Muscle of leg (tissue), 11 donors: Measurements from ENCODE around the gene NELFB. TPM values are rescaled to one million over a fixed set of nuclear protein-coding genes. Genes with fewer than 3 reads are reported as not detected.

ENCODE experiments used
- DNase-seq: peaks from one replicate; pipeline ENCODE4 v3.0.0; 2013
- H3K27ac ChIP-seq: one replicate; pipeline ENCODE4 v1.5.1; 2013; ENCODE audit warnings: mild to moderate bottlenecking, low read length, control low read depth
- H3K27me3 ChIP-seq: one replicate; pipeline ENCODE4 v1.6.1; 2013; ENCODE audit warnings: low read length; ENCODE audit not compliant: control insufficient read depth, insufficient read depth
- H3K36me3 ChIP-seq: one replicate; pipeline ENCODE4 v1.6.1; 2013; ENCODE audit warnings: low read length; ENCODE audit not compliant: control insufficient read depth, insufficient read depth
- H3K4me1 ChIP-seq: one replicate; pipeline ENCODE4 v1.6.1; 2013; ENCODE audit warnings: low read length; ENCODE audit not compliant: control insufficient read depth, insufficient read depth
- H3K4me3 ChIP-seq: one replicate; pipeline ENCODE4 v1.5.1; 2013; ENCODE audit warnings: low read length, control low read depth
- H3K9me3 ChIP-seq: replicated peaks from 2 replicates; pipeline ENCODE4 v1.6.1; 2013; ENCODE audit warnings: low read depth, low read length; ENCODE audit not compliant: control insufficient read depth
- WGBS: methylation state at CpG from one replicate; pipeline ENCODE4 v1.1.5; 2013; ENCODE audit warnings: missing lambda C conversion rate; ENCODE audit not compliant: insufficient coverage; 5-methylcytosine and 5-hydroxymethylcytosine counted together
- polyA plus RNA-seq, 8 donors: library from polyadenylated mRNA; unstranded; fragments of 120-200 nt; gene quantifications; one replicate each; pipeline versions ENCODE4 v1.2.1 to v1.2.3, GENCODE V29; 2013; ENCODE audit warnings: inconsistent platforms in 1 of 8, low replicate concordance in 1 of 8; ENCODE audit not compliant: insufficient read length in 8 of 8, insufficient read depth in 1 of 8
- total RNA-seq: library from RNA; stranded (reverse); fragments of 120-200 nt; gene quantifications from one replicate; pipeline ENCODE4 v1.2.4, GENCODE V29; 2013

Gene NELFB
- total and polyA plus RNA-seq, 9 donors = 25.9 to 57.6 (median 52.7) TPM

DNA sequence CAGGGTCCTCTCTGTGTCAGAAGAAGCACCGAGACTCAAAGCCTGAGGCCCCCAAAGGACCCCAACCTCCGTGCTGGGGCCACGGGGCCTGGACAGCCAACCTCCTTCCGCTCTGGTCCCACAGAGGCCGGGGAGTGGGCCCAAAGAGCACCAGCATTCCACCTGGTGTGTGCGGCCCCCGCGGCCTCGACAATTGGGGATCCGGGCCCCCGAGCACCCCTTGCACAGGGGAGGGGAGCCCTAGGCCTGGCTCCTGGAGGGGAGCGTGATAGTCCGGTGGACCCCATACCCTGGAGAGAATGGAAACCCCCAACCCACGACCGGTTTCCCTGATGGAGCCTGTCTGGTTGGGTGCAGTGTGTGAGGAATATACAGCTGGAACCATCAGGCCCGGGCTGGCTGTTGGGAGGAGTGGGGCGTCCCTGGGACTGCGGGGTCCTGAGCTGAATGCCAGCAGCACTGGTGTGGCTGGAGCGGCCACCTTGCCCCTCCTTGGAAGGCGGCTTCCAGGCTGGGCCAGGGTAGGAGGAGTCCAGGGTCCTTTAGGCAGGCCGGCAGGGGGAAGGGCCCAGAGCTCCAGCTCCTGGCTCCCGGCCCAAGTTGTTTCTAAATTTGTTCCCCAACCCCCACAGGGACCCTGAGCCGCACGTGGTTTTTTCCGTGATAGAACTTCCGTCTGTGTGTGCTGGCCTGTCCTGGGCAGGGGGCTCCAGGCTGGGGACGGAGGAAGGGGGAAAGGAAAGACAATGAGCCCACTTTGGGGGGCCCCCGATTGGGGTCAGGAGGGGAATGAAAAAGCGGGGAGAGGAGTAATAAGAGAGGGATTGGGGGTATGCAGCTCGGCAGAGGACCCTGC is 21.6 kb downstream of the NELFB start:
- Histone ChIP-seq H3K27me3 (peaks cover 45% of the 10 kb centered on the region), H3K4me3 (peak overlapping the region; percentile 33), H3K4me1 (peaks cover 52% of the 10 kb centered on the region), H3K27ac (peak overlapping the region; percentile 94), H3K36me3 (peaks cover 19% of the 10 kb centered on the region), H3K9me3 (no peaks in the 10 kb centered on the region)
- DNase-seq = peak; percentile 95
- WGBS = 26% methylated on average over 15 of the region's 30 CpGs

GRCh38 chr9:137277329-137278041 is 22.4 kb downstream of the NELFB start, which contains the start of gene TOR4A:
Gene TOR4A (plus strand): TSS chr9:137277726. CDS start chr9:137278690, 964 bp downstream.
- peak; percentile 86 for DNase-seq
- Histone ChIP-seq H3K27me3 (peaks cover 48% of the 10 kb centered on the region), H3K4me1 (peaks cover 58% of the 10 kb centered on the region), H3K9me3 (no peaks in the 10 kb centered on the region), H3K36me3 (peaks cover 11% of the 10 kb centered on the region), H3K27ac (peak within 1 kb of the TSS; percentile 94), H3K4me3 (peak within 1 kb of the TSS; percentile 33)
- whole genome bisulfite sequencing = 4% methylated on average over 17 of the region's 25 CpGs

DNA sequence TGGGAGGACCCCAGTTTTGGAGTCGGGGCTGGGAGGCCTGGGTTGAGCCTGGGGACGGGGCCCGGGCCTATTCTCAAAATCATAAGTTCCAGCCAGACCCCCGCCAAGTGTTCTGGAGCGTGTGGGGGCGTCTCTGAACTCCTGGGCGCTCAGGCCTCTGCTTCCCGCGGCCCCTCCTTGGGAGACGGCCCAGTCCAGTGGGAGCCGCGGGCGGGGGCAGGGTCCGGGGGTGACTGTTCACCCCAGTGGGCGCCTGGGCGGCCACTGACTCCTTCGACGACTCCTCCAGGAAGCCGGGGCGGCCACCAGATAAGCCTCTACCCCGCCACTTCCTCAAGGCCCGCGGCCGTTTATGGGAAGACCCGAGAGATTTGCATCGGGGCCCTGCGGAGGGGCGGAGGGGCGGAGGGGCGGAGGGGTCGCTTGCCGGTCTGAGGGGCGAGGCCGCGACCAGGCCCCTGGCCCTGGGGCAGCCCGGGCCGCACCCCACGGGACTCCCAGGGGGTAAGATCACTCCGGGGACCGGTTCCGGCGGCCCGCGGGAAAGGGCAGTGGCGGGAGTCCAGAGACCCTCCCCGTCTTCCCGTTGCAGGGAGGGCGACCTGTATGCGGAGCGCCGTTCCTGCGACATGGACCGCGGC is 23.1 kb downstream of the NELFB start:
- peak overlapping the region; percentile 33 for H3K4me3 ChIP-seq
- H3K27ac ChIP-seq = peak overlapping the region; percentile 94
- H3K4me1 ChIP-seq = peaks cover 62% of the 10 kb centered on the region
- DNase-seq = peak; percentile 30
- H3K36me3 ChIP-seq = peaks cover 4% of the 10 kb centered on the region
- H3K9me3 ChIP-seq = no peaks in the 10 kb centered on the region
- peaks cover 48% of the 10 kb centered on the region for H3K27me3 ChIP-seq
- 5% methylated on average over 43 of the region's 54 CpGs for WGBS

- Histone ChIP-seq H3K36me3 (no peaks in the 10 kb centered on the region), H3K27me3 (peaks cover 51% of the 10 kb centered on the region), H3K27ac (no peak overlapping the region), H3K4me3 (no peak overlapping the region), H3K4me1 (peaks cover 58% of the 10 kb centered on the region), H3K9me3 (no peaks in the 10 kb centered on the region)
- DNase-seq = no peak
- 48% methylated on average over 132 of the region's 139 CpGs for WGBS
Measured at GRCh38 chr9:137278721-137279711, 23.9 kb downstream of the NELFB start.

DNA sequence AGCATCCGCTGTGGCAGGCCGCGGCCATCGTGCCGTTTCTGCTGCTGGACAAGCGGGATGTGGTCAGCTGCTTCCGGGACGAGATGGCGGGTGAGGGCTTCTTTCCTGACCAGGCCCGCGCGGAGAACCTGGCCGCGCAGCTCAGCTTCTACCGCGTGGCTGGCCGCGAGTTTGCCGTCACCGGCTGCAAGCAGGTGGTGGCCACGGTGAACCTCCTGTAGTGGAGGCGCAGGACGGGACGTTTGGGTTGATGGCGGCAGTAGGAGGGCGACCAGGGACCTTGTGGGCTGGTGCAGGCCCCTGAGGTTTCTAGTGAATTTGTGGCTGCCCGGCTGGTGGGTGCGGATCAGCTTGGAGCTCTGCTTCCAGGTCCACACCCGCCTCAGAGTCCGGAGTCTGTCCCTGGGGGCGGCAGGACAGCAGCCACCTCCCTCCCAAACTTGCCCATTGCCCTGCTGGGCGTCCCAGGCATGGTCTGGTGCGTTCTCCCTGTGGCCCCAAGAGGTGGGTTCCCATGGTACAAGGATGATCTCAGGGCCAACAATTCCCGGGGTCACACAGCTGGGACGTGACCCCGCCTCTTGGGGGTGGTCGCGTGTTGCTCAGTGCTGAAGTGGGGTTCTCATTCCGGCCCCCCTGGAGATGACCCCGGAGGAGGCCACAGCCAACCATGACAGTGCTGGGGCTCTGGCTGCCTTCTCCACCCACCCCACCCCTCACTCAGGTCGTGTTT is 24.8 kb downstream of the NELFB start:
- DNase-seq = no peak
- peaks cover 51% of the 10 kb centered on the region for H3K4me1 ChIP-seq
- no peak overlapping the region for H3K4me3 ChIP-seq
- peaks cover 53% of the 10 kb centered on the region for H3K27me3 ChIP-seq
- no peaks in the 10 kb centered on the region for H3K36me3 ChIP-seq
- H3K9me3 ChIP-seq = no peaks in the 10 kb centered on the region
- no peak overlapping the region for H3K27ac ChIP-seq
- 63% methylated on average over 29 of the region's 41 CpGs for WGBS

DNA sequence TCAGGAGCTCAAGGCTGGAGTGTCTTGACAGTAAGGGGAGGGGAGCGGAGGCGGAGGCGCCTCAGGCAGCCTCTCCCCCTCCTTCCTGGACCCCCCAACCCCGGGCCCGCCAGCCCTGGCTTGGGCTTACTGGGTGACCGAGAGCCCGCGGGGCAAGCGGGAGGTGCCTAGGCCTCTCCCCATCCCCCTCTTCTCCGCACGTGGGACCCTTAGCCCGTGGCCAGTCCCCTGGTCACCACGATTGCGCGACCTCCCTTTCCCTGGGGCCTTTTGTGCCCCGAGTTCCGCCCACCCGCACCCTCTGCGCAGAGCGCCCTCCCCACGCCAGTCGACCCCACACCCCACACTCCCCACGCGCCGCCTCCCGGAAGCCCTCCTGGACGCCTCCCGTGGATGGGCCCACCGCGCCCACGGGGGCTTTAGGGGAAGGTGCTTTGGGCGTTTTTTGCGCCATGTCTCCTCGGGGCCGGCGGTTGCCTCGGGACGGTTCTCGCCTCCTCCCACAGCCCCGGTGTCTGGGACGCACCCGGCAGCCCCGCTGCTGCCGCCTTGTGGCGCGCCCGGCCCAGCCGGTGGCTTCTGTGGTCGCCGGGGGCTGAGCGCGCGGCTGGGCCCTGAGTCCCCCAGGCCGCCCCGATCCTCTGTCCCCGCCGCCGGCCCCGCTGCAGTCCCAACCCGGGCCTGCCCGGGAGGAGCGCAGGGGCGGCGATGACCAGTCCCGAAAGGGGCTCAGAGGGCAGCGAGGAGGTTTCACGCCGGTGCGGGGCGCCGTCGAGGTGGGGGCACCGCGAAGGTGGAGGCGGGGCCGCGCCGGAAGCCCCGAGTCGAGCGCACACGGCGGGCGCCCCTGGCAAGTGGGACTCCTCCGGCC is 25.6 kb downstream of the NELFB start:
- Histone ChIP-seq H3K4me3 (no peak overlapping the region), H3K27ac (no peak overlapping the region), H3K27me3 (peaks cover 53% of the 10 kb centered on the region), H3K36me3 (no peaks in the 10 kb centered on the region), H3K4me1 (peaks cover 46% of the 10 kb centered on the region), H3K9me3 (no peaks in the 10 kb centered on the region)
- WGBS = 10% methylated on average over 70 of the region's 85 CpGs
- DNase-seq = peak; percentile 22

- H3K27me3 ChIP-seq = peaks cover 50% of the 10 kb centered on the region
- DNase-seq = peak; percentile 21
- WGBS = 8% methylated on average over 22 of the region's 39 CpGs
Measured at GRCh38 chr9:137281345-137282116, 26.4 kb downstream of the NELFB start.

DNA sequence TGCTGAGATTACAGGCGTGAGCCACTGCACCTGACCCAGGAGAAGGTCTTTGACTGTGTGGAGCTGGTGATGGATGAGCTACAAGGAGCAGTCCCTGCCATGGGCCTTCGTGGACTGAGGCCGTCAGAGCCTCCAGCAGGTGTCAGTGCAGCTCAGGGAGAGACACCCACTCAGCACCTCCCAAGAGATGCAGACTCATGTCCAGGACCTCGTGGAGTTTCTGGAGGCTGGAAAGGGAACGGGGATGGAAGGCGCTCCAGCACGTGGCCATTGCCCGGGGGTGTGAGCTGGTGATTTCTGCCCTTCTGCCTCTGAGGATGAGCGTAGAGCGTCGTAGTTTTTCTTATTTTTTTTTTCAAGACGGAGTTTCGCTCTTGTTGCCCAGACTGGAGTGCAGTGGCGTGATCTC is 31.9 kb downstream of the NELFB start:
- Histone ChIP-seq H3K9me3 (no peaks in the 10 kb centered on the region), H3K4me1 (peaks cover 7% of the 10 kb centered on the region), H3K27me3 (peaks cover 5% of the 10 kb centered on the region), H3K36me3 (no peaks in the 10 kb centered on the region), H3K4me3 (no peak overlapping the region), H3K27ac (no peak overlapping the region)
- 49% methylated on average over 11 of the region's 14 CpGs for WGBS
- DNase-seq = no peak

More at GRCh38 chr9:137281345-137282116, 26.4 kb downstream of the NELFB start:
- no peak overlapping the region for H3K4me3 ChIP-seq
- H3K36me3 ChIP-seq = no peaks in the 10 kb centered on the region
- H3K9me3 ChIP-seq = no peaks in the 10 kb centered on the region
- peaks cover 37% of the 10 kb centered on the region for H3K4me1 ChIP-seq
- H3K27ac ChIP-seq = no peak overlapping the region
